PC-3 (cell line): ENCODE results near the gene TPRN. TPM values are rescaled to one million over a fixed set of nuclear protein-coding genes. Genes with fewer than 3 reads are reported as not detected.
A peak's percentile ranks its signal among the peaks of the same experiment; 100 is the strongest.

Source experiments
- ATAC-seq: fragments of 200-7000 bp; cut with Tn5 transposase; 2 replicates; pipeline ENCODE4 v1.9.1; 2020; ENCODE audit warnings: mild to moderate bottlenecking, moderate library complexity
- BruUV-seq: library from RNA; stranded (reverse); fragments of 400-500 nt; replicated peaks from 2 replicates; lab custom pipeline; 2021; lab: Mats Ljungman, UMichigan
- CTCF ChIA-PET: fragments of 300-600 bp; sonication (Branson Sonifier 250); formaldehyde crosslinking; loops from one replicate; lab custom pipeline; 2022; ENCODE audit warnings: antibody characterized with exemption; lab: Charles Lee
- POLR2A ChIA-PET: fragments of 300-600 bp; sonication (Branson Sonifier 250); formaldehyde crosslinking; loops from one replicate; lab custom pipeline; 2022; ENCODE audit warnings: antibody characterized with exemption; ENCODE audit not compliant: unreplicated experiment; lab: Charles Lee
- DNase-seq: peaks from one replicate; pipeline ENCODE4 v3.0.0-alpha.2; 2015
- H2AFZ ChIP-seq: fragments of 300-600 bp; sonication (generic); 2 replicates; pipeline ENCODE4 v1.6.0; 2016; ENCODE audit warnings: antibody characterized with exemption, low read length
- H3F3A ChIP-seq: fragments of 300-600 bp; sonication (generic); one replicate; pipeline ENCODE4 v1.6.0; 2017; ENCODE audit warnings: antibody characterized with exemption, low read length, control low read depth, mild to moderate bottlenecking; ENCODE audit not compliant: unreplicated experiment
- H3K27ac ChIP-seq: fragments of 300-600 bp; sonication (generic); 2 replicates; pipeline ENCODE4 v1.5.1; 2016; ENCODE audit warnings: mild to moderate bottlenecking, low read length
- H3K27me3 ChIP-seq: fragments of 300-600 bp; sonication (generic); 2 replicates; pipeline ENCODE4 v1.6.1; 2016; ENCODE audit warnings: low read length, mixed read lengths
- H3K36me3 ChIP-seq: fragments of 300-600 bp; sonication (generic); 2 replicates; pipeline ENCODE4 v1.6.1; 2016; ENCODE audit warnings: low read depth, mixed run types, low read length, mixed read lengths
- H3K4me1 ChIP-seq: fragments of 300-600 bp; sonication (generic); 2 replicates; pipeline ENCODE4 v1.5.1; 2016; ENCODE audit warnings: low read length; ENCODE audit not compliant: insufficient read depth
- H3K4me2 ChIP-seq: fragments of 300-600 bp; sonication (generic); 2 replicates; pipeline ENCODE4 v1.6.0; 2016; ENCODE audit warnings: low read length
- H3K4me3 ChIP-seq: fragments of 300-600 bp; sonication (generic); 2 replicates; pipeline ENCODE4 v1.5.1; 2016; ENCODE audit warnings: mild to moderate bottlenecking, low read length, mixed read lengths
- H3K79me2 ChIP-seq: fragments of 300-600 bp; sonication (generic); 2 replicates; pipeline ENCODE4 v1.6.1; 2017; ENCODE audit warnings: low read length, mixed read lengths
- H3K9ac ChIP-seq: fragments of 300-600 bp; sonication (generic); 2 replicates; pipeline ENCODE4 v1.6.0; 2016; ENCODE audit warnings: mild to moderate bottlenecking, low read length
- H3K9me2 ChIP-seq: fragments of 300-600 bp; sonication (generic); replicated peaks from 2 replicates; pipeline ENCODE4 v1.6.1; 2016; ENCODE audit warnings: mixed run types, low read length, mixed read lengths
- H3K9me3 ChIP-seq: fragments of 300-600 bp; sonication (generic); 2 replicates; pipeline ENCODE4 v1.6.1; 2016; ENCODE audit warnings: low read length, mixed read lengths
- H4K20me1 ChIP-seq: fragments of 300-600 bp; sonication (generic); 2 replicates; pipeline ENCODE4 v1.6.1; 2016; ENCODE audit warnings: low read length, mixed read lengths
- EZH2 ChIP-seq: fragments of 300-600 bp; sonication (generic); IDR thresholded peaks from one replicate; pipeline ENCODE4 v1.6.1; 2017; ENCODE audit warnings: antibody characterized with exemption, mild to moderate bottlenecking, low read length; ENCODE audit not compliant: unreplicated experiment
- EZH2phosphoT487 ChIP-seq: fragments of 300-600 bp; sonication (generic); IDR thresholded peaks from 2 replicates; pipeline ENCODE4 v1.6.1; 2018; ENCODE audit warnings: mild to moderate bottlenecking, antibody characterized with exemption, low read length, borderline replicate concordance
- intact Hi-C: fragments of 100-400 bp; cut with micrococcal nuclease; formaldehyde crosslinking; loops from 2 replicates; pipeline ENCODE4 v1.9.0; 2023
- total RNA-seq: library from RNA; depleted of rRNA; stranded (reverse); fragments of >200 nt; gene quantifications from 2 replicates; pipeline ENCODE4 v1.2.3, GENCODE V29; 2014
- TF ChIP-seq, protein P1 (sequence below): fragments of 300-600 bp; sonication (generic); conservative IDR thresholded peaks from 2 replicates; pipeline ENCODE4 v1.5.1; 2017; ENCODE audit warnings: antibody characterized with exemption, low read depth, mild to moderate bottlenecking, low read length

TPRN gene
- total RNA-seq, 1 experiment from 2014 or later: 11.3 TPM

DNA sequence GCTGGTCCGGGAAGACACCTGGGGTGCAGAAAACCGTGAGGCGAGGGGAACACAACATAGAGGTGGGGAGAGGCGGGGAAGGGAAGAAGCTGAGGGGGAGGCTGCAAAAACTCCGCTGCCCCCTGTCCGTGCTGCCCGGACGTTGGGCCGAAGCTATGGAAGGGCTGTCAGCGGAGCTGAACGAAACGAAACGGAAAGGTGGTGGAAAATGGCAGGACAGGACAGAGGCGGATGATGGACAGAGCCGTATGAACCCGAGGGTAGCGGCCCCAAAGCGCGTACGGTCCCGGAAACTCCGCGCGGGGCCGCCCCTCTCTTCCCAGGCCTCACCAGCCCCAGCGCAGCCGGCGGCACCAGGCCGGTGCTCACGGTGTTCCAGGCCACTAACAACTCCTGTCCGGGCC, 12.5 kb downstream of the TPRN start:
- intact Hi-C loops: loop anchor here (2.0 to 5.0 kb wide), 2 partner anchors 37 to 39 kb away; partner anchors contain the start of genes CYSRT1 and RNF224
- CTCF ChIA-PET: no interaction called here
- H3K4me1 ChIP-seq: peaks cover 25% of the 10 kb centered on the region
- peak overlapping the region; percentile 93 for H3K9ac ChIP-seq
- peaks cover 11% of the 10 kb centered on the region for H4K20me1 ChIP-seq
- POLR2A ChIA-PET: no interaction called here
- no peaks in the 10 kb centered on the region for H3F3A ChIP-seq
- TF ChIP-seq EZH2 (no peak), EZH2phosphoT487 (no peak)
- TF ChIP-seq, protein P1, sequence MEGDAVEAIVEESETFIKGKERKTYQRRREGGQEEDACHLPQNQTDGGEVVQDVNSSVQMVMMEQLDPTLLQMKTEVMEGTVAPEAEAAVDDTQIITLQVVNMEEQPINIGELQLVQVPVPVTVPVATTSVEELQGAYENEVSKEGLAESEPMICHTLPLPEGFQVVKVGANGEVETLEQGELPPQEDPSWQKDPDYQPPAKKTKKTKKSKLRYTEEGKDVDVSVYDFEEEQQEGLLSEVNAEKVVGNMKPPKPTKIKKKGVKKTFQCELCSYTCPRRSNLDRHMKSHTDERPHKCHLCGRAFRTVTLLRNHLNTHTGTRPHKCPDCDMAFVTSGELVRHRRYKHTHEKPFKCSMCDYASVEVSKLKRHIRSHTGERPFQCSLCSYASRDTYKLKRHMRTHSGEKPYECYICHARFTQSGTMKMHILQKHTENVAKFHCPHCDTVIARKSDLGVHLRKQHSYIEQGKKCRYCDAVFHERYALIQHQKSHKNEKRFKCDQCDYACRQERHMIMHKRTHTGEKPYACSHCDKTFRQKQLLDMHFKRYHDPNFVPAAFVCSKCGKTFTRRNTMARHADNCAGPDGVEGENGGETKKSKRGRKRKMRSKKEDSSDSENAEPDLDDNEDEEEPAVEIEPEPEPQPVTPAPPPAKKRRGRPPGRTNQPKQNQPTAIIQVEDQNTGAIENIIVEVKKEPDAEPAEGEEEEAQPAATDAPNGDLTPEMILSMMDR: no peak
- H3K9me3 ChIP-seq: no peaks in the 10 kb centered on the region
- ATAC-seq (peak; percentile 2; the same call in 1 of the 2 replicates), DNase-seq (no peak)
- H2AFZ ChIP-seq: peak overlapping the region; percentile 86
- H3K4me2 ChIP-seq: peak overlapping the region; percentile 96
- no peaks in the 10 kb centered on the region for H3K9me2 ChIP-seq
- H3K36me3 ChIP-seq: no peaks in the 10 kb centered on the region
- H3K27me3 ChIP-seq: no peaks in the 10 kb centered on the region
- peak overlapping the region; percentile 99 for H3K4me3 ChIP-seq
- TSS peak; percentile 74 for BruUV-seq
- peak overlapping the region; percentile 92; the same call in 1 of the 2 replicates for H3K27ac ChIP-seq
- H3K79me2 ChIP-seq: peaks cover 40% of the 10 kb centered on the region

DNA sequence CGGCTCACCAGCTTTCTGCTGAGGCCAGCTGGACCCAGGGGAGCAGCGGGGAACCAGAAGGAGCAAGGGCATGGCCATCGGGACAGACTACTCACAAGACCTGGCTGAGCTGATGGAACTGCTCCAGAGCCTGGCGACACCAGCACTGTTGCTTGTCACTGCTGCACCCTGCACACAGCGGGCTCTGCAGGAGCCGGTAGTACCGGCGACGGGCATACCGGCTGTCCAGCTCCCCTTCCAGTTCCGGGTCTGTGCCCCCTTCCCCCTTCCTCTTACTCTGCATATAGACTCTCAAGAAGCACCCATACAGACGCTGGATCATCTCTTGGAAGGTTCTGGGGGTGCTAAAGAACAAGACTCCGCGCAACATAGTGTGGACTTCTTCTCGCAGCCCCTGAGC, 13.2 kb downstream of the TPRN start:
- H3K27me3 ChIP-seq: no peaks in the 10 kb centered on the region
- H3F3A ChIP-seq: no peaks in the 10 kb centered on the region
- no peak overlapping the region for H3K27ac ChIP-seq
- DNase-seq: no peak
- ATAC-seq: no peak
- H3K9me3 ChIP-seq: no peaks in the 10 kb centered on the region
- intact Hi-C loops: loop anchor here (5.0 kb wide), 1 partner anchor 40 kb away; the partner anchor contains the start of genes CYSRT1 and RNF224
- H4K20me1 ChIP-seq: peaks cover 11% of the 10 kb centered on the region
- TF ChIP-seq EZH2 (no peak), EZH2phosphoT487 (no peak)
- TF ChIP-seq, protein P1: no peak
- no peaks in the 10 kb centered on the region for H3K36me3 ChIP-seq
- ChIA-PET POLR2A (no interaction called here), CTCF (no interaction called here)
- H3K79me2 ChIP-seq: peaks cover 40% of the 10 kb centered on the region
- peak overlapping the region; percentile 99 for H3K4me3 ChIP-seq
- H3K9me2 ChIP-seq: no peaks in the 10 kb centered on the region
- peak overlapping the region; percentile 93 for H3K9ac ChIP-seq
- H2AFZ ChIP-seq: no peak overlapping the region
- H3K4me1 ChIP-seq: peaks cover 25% of the 10 kb centered on the region
- no TSS peak for BruUV-seq
- peak overlapping the region; percentile 96 for H3K4me2 ChIP-seq

DNA sequence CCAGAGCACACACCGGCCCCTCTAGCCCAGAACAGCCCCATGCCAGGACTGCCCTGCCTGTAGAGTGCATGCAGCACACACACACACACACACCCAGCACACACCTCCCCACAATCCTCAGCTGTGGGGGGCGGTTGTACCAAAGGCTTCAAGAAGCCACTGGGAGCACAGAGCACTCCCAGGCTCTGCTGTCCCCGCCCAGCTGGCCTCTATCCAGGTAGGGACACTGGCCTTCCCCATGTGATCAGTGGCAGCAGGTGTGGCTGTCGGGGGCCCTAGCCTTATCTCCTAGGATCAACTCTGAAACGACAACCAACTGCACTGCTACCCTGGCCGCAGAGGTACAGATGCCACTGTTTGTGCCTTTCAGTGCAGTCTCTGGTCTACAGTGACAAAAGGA, 14.2 kb downstream of the TPRN start:
- Histone ChIP-seq H3K9me3 (no peaks in the 10 kb centered on the region), H3K4me1 (peaks cover 25% of the 10 kb centered on the region), H3K36me3 (no peaks in the 10 kb centered on the region), H3K27ac (no peak overlapping the region), H3K4me3 (peak overlapping the region; percentile 99), H3K9me2 (no peaks in the 10 kb centered on the region), H4K20me1 (peaks cover 11% of the 10 kb centered on the region), H3K27me3 (no peaks in the 10 kb centered on the region), H3K79me2 (peaks cover 40% of the 10 kb centered on the region), H3K9ac (no peak overlapping the region), H2AFZ (no peak overlapping the region), H3F3A (no peaks in the 10 kb centered on the region), H3K4me2 (peak overlapping the region; percentile 96)
- ChIA-PET CTCF (no interaction called here), POLR2A (no interaction called here)
- ATAC-seq (no peak), DNase-seq (no peak)
- TF ChIP-seq, protein P1: no peak
- no peak for TF ChIP-seq EZH2phosphoT487
- TF ChIP-seq EZH2: no peak
- BruUV-seq: no TSS peak
- intact Hi-C loops: loop anchor here (5.0 kb wide), 1 partner anchor 41 kb away; the partner anchor contains the start of genes CYSRT1 and RNF224
